ENCODE data around the gene SLC7A7. TPM values are rescaled to one million over a fixed set of nuclear protein-coding genes. Genes with fewer than 3 reads are reported as not detected.
"Not testable (repeated sequence)": the region's sequence is repeated elsewhere in the genome, so short reads cannot be mapped to it uniquely, and the experiment has no call there.

Gene SLC7A7
- total RNA-seq (10.7 TPM), polyA plus RNA-seq (16.7 TPM)
- long read RNA-seq, donor 1: 0 reads
- long read RNA-seq, donor 2: 0 reads
- long read RNA-seq, donor 3, partial matches to known transcripts: 0 of 1 reads
- long read RNA-seq, donor 3, other reads (novel, unspliced or antisense): 0 of 1 reads
- long read RNA-seq, donor 4, partial matches to known transcripts: 0 of 1 reads
- long read RNA-seq, donor 4, other reads (novel, unspliced or antisense): 0 of 1 reads
- long read RNA-seq, donor 5, partial matches to known transcripts: 210 of 332 reads
- long read RNA-seq, donor 5, other reads (novel, unspliced or antisense): 117 of 332 reads
- long read RNA-seq, donor 6, transcript SLC7A7-204 (10 exons, 2,447 nt): major isoform, 5 of 125 reads
- long read RNA-seq, donor 6, partial matches to known transcripts: 43 of 125 reads
- long read RNA-seq, donor 6, other reads (novel, unspliced or antisense): 76 of 125 reads
- long read RNA-seq, donor 7, partial matches to known transcripts: 0 of 4 reads
- long read RNA-seq, donor 7, other reads (novel, unspliced or antisense): 0 of 4 reads
- long read RNA-seq, donor 8, partial matches to known transcripts: 7 of 50 reads
- long read RNA-seq, donor 8, other reads (novel, unspliced or antisense): 42 of 50 reads
- long read RNA-seq, donor 9, partial matches to known transcripts: 0 of 2 reads
- long read RNA-seq, donor 9, other reads (novel, unspliced or antisense): 0 of 2 reads
- long read RNA-seq, donor 10, partial matches to known transcripts: 57 of 104 reads
- long read RNA-seq, donor 10, other reads (novel, unspliced or antisense): 45 of 104 reads

DNA sequence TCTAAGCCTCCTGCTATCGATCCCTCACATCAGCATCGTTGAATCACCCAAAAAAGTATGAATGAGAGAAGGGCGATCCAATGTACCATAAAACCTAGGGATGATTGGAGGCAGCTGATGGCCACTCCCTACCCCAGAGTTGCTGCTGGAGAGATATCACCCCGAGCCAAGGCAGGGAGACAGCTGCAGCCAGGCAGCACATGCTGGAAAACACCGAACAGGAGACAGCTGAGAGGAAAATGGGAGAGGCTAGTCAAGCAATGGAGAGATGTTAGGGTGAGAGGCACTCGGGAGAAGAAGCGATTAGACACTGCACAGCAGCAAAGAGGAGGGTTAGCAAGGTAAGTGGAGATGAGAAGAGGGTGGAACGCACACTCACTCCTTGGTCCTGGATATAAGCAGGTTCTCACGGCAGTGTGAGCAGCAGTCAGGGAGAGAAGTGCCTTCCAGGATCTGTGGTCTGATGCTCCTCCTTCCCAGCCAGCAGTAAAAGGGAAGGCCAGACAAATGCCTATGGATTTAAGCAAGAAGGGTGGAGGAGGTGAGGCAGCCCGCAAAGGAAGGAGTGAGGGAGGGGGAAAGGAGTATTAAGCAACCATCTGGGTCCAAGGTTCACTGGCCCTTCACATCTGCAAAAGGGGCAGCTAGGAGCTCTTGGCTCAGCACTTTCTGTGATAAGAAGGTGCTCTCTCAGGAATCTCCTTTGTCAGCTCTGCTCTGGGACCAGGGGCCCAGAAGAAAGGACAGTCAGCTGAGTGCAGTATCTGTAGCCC, at the start of gene SLC7A7:
SLC7A7 (minus strand) TSS at position 495 of the 773 bp plus-strand sequence. CDS start 2,037 bp downstream, outside the sequence.
- WGBS: 92% methylated on average over 10 of the region's 10 CpGs
- Histone ChIP-seq H3K36me3 (ENCODE audit: control insufficient read depth in 2 of 2, insufficient read depth in 2 of 2, low read length in 1 of 2) (no peaks in the 10 kb centered on the region), H3K27ac (ENCODE audit: low read depth in 1 of 2, low read length in 1 of 2) (peak within 1 kb of the TSS; percentile 62 to 71), H3K9me3 (ENCODE audit: control insufficient read depth in 2 of 2, insufficient read depth in 1 of 2, low read length in 1 of 2) (no peaks in the 10 kb centered on the region), H3K27me3 (ENCODE audit: control insufficient read depth in 2 of 2, insufficient read depth in 1 of 2, low read length in 1 of 2) (peaks cover under 1 to 19% of the 10 kb centered on the region in 2 donors), H3K4me1 (ENCODE audit: control insufficient read depth in 2 of 2, insufficient read depth in 2 of 2, low read length in 2 of 2) (peaks cover 7 to 31% of the 10 kb centered on the region in 2 donors), H3K4me3 (ENCODE audit: low read length in 2 of 2) (no peak within 1 kb of the TSS)
- no peak for DNase-seq (ENCODE audit: low read depth in 6 of 9, low spot score in 9 of 9)

DNA sequence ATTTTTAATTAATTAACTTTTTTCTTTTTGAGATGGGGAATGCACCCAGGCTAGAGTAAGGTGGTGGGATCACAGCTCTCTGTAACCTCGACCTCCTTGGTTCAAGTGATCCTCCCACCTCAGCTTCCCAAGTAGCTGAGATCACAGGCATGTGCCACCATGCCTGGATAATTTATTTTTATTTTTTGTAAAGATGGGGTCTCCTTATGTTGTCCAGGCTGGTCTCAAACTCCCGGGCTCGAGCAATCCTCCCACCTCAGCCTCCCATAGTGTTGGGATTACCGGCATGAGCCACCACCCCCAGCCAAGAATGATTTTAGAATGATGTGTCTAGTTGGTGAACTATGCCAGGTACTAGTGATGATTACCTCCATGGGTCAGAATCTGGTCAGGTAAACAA, 49.7 kb upstream of the SLC7A7 start:
- peaks cover 0 to 7% of the 10 kb centered on the region in 2 donors for H3K27me3 ChIP-seq (ENCODE audit: control insufficient read depth in 2 of 2, insufficient read depth in 1 of 2, low read length in 1 of 2)
- 96% methylated on average over 4 of the region's 4 CpGs for WGBS
- no peak for DNase-seq (ENCODE audit: low read depth in 6 of 9, low spot score in 9 of 9)

DNA sequence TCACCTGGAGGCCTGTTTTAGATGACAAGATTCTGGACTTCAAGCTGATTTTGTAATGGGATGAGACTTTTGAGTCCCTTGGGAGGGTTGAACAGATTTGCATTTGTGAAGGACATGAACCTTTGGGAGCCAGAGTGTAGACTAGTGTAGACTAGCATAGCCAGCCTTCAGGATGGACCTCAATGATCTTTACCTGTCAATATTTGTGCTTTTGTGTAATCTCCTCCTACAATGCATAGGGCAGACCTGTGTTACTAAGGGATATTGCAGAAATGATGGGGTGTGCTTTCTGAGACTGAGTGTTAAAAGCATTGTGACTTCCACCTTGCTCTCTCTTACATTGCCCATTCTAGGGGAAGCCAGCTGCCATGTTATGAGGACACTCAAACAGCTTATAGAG, 46.4 kb upstream of the SLC7A7 start:
- no peak for DNase-seq (ENCODE audit: low read depth in 6 of 9, low spot score in 9 of 9)

More for the DNA sequence above, 49.7 kb upstream of the SLC7A7 start:
- no peak overlapping the region for H3K4me3 ChIP-seq (ENCODE audit: low read length in 2 of 2)
- no peaks in the 10 kb centered on the region for H3K4me1 ChIP-seq (ENCODE audit: control insufficient read depth in 2 of 2, insufficient read depth in 2 of 2, low read length in 2 of 2)
- H3K36me3 ChIP-seq (ENCODE audit: control insufficient read depth in 2 of 2, insufficient read depth in 2 of 2, low read length in 1 of 2): no peaks in the 10 kb centered on the region
- no peak overlapping the region for H3K27ac ChIP-seq (ENCODE audit: low read depth in 1 of 2, low read length in 1 of 2)
- H3K9me3 ChIP-seq (ENCODE audit: control insufficient read depth in 2 of 2, insufficient read depth in 1 of 2, low read length in 1 of 2): peaks cover 0 to 6% of the 10 kb centered on the region in 2 donors

DNA sequence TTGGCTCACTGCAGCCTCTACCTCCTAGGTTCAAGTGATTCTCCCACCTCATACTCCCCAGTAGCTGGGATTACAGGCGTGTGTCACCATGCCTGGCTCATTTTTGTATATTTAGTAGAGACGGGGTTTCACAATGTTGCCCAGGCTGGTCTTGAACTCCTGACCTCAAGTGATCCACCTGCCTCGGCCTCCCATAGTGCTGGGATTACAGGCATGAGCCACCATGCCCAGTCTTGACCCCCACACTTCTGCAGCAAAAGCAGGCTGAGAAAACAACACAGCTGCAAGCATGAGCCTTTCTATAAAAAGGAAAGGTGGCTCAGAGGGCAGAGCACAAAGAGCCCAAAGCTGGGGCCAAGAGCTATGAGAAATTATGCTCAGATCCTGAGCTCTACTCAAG, 45.1 kb upstream of the SLC7A7 start:
- H3K36me3 ChIP-seq (ENCODE audit: control insufficient read depth in 2 of 2, insufficient read depth in 2 of 2, low read length in 1 of 2); H3K4me3 ChIP-seq (ENCODE audit: low read length in 2 of 2); H3K27ac ChIP-seq (ENCODE audit: low read depth in 1 of 2, low read length in 1 of 2); H3K9me3 ChIP-seq (ENCODE audit: control insufficient read depth in 2 of 2, insufficient read depth in 1 of 2, low read length in 1 of 2); DNase-seq (ENCODE audit: low read depth in 6 of 9, low spot score in 9 of 9); H3K4me1 ChIP-seq (ENCODE audit: control insufficient read depth in 2 of 2, insufficient read depth in 2 of 2, low read length in 2 of 2): not testable (repeated sequence)
- WGBS: 95% methylated on average over 3 of the region's 3 CpGs
- H3K27me3 ChIP-seq (ENCODE audit: control insufficient read depth in 2 of 2, insufficient read depth in 1 of 2, low read length in 1 of 2): peaks cover 6 to 12% of the 10 kb centered on the region in 2 donors

More for the DNA sequence above, 46.4 kb upstream of the SLC7A7 start:
- H3K36me3 ChIP-seq (ENCODE audit: control insufficient read depth in 2 of 2, insufficient read depth in 2 of 2, low read length in 1 of 2): no peaks in the 10 kb centered on the region
- H3K4me3 ChIP-seq (ENCODE audit: low read length in 2 of 2): no peak overlapping the region
- peaks cover 0 to 4% of the 10 kb centered on the region in 2 donors for H3K4me1 ChIP-seq (ENCODE audit: control insufficient read depth in 2 of 2, insufficient read depth in 2 of 2, low read length in 2 of 2)
- H3K9me3 ChIP-seq (ENCODE audit: control insufficient read depth in 2 of 2, insufficient read depth in 1 of 2, low read length in 1 of 2): peaks cover 0 to 9% of the 10 kb centered on the region in 2 donors
- no peak overlapping the region for H3K27ac ChIP-seq (ENCODE audit: low read depth in 1 of 2, low read length in 1 of 2)
- peaks cover 3 to 11% of the 10 kb centered on the region in 2 donors for H3K27me3 ChIP-seq (ENCODE audit: control insufficient read depth in 2 of 2, insufficient read depth in 1 of 2, low read length in 1 of 2)

DNA sequence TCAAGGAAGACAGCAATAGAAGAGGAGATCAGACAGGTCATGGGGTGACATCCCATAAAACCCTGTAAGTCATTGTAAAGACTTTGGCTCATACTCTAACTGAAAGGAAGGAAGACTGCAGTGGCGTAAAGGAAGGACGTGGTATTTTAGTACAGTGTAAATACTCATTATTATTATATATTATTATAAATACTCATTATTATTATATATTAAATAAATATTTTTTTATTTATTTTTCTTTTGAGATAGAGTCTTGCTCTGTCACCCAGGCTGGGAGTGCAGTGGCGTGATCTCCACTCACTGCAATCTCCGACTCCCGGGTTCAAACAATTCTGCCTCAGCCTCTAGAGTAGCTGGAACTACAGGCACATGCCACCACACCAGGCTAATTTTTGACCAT, 41.2 kb upstream of the SLC7A7 start:
- Histone ChIP-seq H3K4me3 (ENCODE audit: low read length in 2 of 2) (no peak overlapping the region), H3K36me3 (ENCODE audit: control insufficient read depth in 2 of 2, insufficient read depth in 2 of 2, low read length in 1 of 2) (no peaks in the 10 kb centered on the region), H3K27ac (ENCODE audit: low read depth in 1 of 2, low read length in 1 of 2) (no peak overlapping the region), H3K9me3 (ENCODE audit: control insufficient read depth in 2 of 2, insufficient read depth in 1 of 2, low read length in 1 of 2) (peaks cover 0 to 9% of the 10 kb centered on the region in 2 donors), H3K4me1 (ENCODE audit: control insufficient read depth in 2 of 2, insufficient read depth in 2 of 2, low read length in 2 of 2) (peaks cover 0 to 16% of the 10 kb centered on the region in 2 donors), H3K27me3 (ENCODE audit: control insufficient read depth in 2 of 2, insufficient read depth in 1 of 2, low read length in 1 of 2) (peaks cover 6 to 13% of the 10 kb centered on the region in 2 donors)
- DNase-seq (ENCODE audit: low read depth in 6 of 9, low spot score in 9 of 9): no peak
- WGBS: 92% methylated on average over 5 of the region's 5 CpGs

DNA sequence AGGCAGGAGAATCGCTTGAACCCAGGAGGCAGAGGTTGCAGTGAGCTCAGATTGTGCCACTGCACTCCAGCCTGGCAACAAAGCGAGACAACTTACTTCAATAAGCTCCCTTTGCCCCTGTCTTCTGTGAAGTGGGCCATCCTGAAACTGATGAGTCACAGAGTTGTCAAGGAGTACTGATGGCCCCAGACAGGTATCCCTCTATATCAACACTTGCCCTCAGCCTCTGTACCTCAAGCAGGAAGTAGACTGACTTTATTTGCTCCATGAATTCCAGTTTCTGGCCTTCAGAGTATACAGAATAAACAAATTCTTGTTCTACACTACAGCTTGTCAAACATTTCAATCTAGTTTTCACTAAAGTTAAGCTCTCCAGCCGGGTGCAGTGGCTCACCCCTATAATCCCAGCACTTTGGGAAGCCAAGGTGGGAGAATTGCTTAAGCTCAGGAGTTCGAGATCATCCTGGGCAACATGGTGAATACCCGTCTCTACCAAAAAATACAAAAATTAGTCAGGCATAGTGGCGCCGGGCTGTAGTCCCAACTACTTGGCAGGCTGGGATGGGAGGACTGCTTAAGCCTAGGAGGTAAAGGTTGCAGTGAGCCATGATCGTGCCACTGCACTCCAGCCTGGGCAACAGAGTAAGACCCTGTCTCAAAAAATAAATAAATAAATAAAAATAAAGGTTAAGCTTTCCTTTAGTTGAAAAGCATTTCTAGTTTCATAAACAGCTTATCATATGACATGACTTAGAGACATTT, 39.9 kb upstream of the SLC7A7 start:
- peaks cover 0 to 3% of the 10 kb centered on the region in 2 donors for H3K9me3 ChIP-seq (ENCODE audit: control insufficient read depth in 2 of 2, insufficient read depth in 1 of 2, low read length in 1 of 2)
- H3K4me3 ChIP-seq (ENCODE audit: low read length in 2 of 2): no peak overlapping the region
- H3K27ac ChIP-seq (ENCODE audit: low read depth in 1 of 2, low read length in 1 of 2): no peak overlapping the region
- peaks cover 6 to 8% of the 10 kb centered on the region in 2 donors for H3K27me3 ChIP-seq (ENCODE audit: control insufficient read depth in 2 of 2, insufficient read depth in 1 of 2, low read length in 1 of 2)
- no peaks in the 10 kb centered on the region for H3K36me3 ChIP-seq (ENCODE audit: control insufficient read depth in 2 of 2, insufficient read depth in 2 of 2, low read length in 1 of 2)
- peaks cover 0 to 21% of the 10 kb centered on the region in 2 donors for H3K4me1 ChIP-seq (ENCODE audit: control insufficient read depth in 2 of 2, insufficient read depth in 2 of 2, low read length in 2 of 2)
- no peak for DNase-seq (ENCODE audit: low read depth in 6 of 9, low spot score in 9 of 9)
- 96% methylated on average over 8 of the region's 8 CpGs for WGBS

DNA sequence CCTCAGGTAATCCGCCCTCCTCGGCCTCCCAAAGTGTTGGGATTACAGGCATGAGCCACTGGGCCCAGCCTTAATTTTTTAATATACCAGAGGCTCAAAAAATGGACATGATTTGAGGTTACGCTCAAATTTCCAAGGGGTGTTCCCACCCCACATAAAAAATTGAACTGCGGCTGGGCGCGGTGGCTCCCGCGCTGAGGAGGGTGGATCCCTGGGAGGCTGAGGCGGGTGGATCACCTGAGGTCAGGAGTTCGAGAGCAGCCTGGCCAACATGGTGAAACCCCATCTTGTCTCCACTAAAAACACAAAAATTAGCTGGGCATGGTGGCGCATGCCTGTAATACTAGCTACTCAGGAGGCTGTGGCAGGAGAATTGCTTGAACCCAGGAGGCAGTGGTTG, 39.1 kb upstream of the SLC7A7 start:
- not testable (repeated sequence) for H3K36me3 ChIP-seq (ENCODE audit: control insufficient read depth in 2 of 2, insufficient read depth in 2 of 2, low read length in 1 of 2); H3K4me3 ChIP-seq (ENCODE audit: low read length in 2 of 2); H3K27ac ChIP-seq (ENCODE audit: low read depth in 1 of 2, low read length in 1 of 2); DNase-seq (ENCODE audit: low read depth in 6 of 9, low spot score in 9 of 9); H3K9me3 ChIP-seq (ENCODE audit: control insufficient read depth in 2 of 2, insufficient read depth in 1 of 2, low read length in 1 of 2)
- WGBS: 98% methylated on average over 11 of the region's 11 CpGs
- peaks cover 6 to 12% of the 10 kb centered on the region in 2 donors for H3K27me3 ChIP-seq (ENCODE audit: control insufficient read depth in 2 of 2, insufficient read depth in 1 of 2, low read length in 1 of 2)
- peaks cover 0 to 23% of the 10 kb centered on the region in 2 donors for H3K4me1 ChIP-seq (ENCODE audit: control insufficient read depth in 2 of 2, insufficient read depth in 2 of 2, low read length in 2 of 2)
